ENCODE measurements around the gene ZNF821. TPM values are rescaled to one million over a fixed set of nuclear protein-coding genes. Genes with fewer than 3 reads are reported as not detected.
A peak's percentile ranks its signal among the peaks of the same experiment; 100 is the strongest.

ZNF821 gene
- total and polyA plus RNA-seq, 2 donors from 2014 or later = 7.1 to 10.0 TPM

DNA sequence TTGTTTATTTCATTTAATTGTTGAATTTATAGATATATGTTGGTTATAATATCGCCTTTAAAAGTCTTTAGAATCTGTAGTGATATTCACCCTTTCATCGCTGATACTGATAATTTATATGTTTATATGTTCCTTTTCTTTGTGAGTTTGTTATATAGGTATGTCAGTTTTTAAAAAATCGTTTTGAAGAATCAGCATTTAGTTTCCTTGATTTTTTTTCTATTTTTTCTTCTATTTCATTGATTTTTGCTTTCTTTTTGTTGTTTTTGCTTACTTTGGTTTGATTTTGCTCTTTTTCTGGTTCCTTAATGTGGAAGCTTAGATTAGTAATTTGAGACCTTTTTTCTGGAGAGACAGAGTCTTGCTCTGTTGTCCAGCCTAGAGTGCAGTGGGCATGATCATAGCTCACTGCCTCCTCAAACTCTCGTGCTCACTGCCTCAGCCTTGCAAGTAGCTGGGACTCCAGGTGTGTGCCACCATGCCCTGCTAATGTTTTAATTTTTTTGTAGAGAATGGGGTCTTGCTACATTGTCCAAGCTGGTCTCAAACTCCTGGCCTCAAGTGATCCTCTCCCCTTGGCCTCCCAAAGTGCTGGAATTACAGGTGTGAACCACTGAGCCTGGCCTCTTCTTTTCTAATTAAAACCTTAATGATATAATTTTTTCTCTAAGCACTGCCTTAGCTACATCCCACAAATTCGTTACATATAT lies 18.8 kb upstream of the ZNF821 start:
- no peak overlapping the region for H3K9ac ChIP-seq (ENCODE audit: low read length in 3 of 3)
- no peak overlapping the region for H3K27ac ChIP-seq (ENCODE audit: low read depth in 2 of 2, low read length in 2 of 2)
- no peaks in the 10 kb centered on the region for H3K9me3 ChIP-seq (ENCODE audit: control insufficient read depth in 2 of 3, insufficient read depth in 1 of 3, low read length in 3 of 3)
- intact Hi-C loops (cut with DNase I) = no loop called here
- H3K4me3 ChIP-seq (ENCODE audit: low read length in 3 of 3) = no peak overlapping the region
- no peaks in the 10 kb centered on the region for H3K36me3 ChIP-seq (ENCODE audit: control insufficient read depth in 2 of 3, insufficient read depth in 3 of 3, low read length in 3 of 3)
- no peaks in the 10 kb centered on the region for H3K27me3 ChIP-seq (ENCODE audit: control insufficient read depth, insufficient read depth, low read length)
- peaks cover 0 to 2% (median 0%) of the 10 kb centered on the region in 3 donors for H3K4me1 ChIP-seq (ENCODE audit: control insufficient read depth in 2 of 3, insufficient read depth in 2 of 3, low read depth in 1 of 3, low read length in 3 of 3)
- TF ChIP-seq, protein P1, sequence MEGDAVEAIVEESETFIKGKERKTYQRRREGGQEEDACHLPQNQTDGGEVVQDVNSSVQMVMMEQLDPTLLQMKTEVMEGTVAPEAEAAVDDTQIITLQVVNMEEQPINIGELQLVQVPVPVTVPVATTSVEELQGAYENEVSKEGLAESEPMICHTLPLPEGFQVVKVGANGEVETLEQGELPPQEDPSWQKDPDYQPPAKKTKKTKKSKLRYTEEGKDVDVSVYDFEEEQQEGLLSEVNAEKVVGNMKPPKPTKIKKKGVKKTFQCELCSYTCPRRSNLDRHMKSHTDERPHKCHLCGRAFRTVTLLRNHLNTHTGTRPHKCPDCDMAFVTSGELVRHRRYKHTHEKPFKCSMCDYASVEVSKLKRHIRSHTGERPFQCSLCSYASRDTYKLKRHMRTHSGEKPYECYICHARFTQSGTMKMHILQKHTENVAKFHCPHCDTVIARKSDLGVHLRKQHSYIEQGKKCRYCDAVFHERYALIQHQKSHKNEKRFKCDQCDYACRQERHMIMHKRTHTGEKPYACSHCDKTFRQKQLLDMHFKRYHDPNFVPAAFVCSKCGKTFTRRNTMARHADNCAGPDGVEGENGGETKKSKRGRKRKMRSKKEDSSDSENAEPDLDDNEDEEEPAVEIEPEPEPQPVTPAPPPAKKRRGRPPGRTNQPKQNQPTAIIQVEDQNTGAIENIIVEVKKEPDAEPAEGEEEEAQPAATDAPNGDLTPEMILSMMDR (IDR thresholded peaks at IDR 0.05; ENCODE audit: borderline replicate concordance, extremely low read depth, insufficient read depth) = no peak
- DNase-seq (no peak), FAIRE-seq (no peak)

DNA sequence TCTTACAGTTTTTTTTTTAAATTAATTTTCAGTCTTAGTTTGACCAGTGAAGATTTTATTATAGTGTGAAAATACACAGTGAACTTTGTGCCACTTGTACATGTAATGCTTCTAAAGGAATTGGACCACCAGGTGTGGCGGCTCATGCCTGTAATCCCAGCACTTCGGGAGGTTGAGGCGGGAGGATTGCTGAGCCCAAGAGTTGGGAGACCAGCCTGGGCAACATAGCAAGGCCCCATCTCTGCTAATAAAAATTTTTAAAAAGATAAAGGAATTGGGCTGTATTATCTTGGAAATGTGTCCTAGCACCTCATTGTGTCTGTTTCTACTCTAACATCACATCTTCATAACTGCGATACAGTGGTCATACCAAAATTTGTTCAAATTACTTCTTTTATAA lies 15.2 kb upstream of the ZNF821 start:
- Histone ChIP-seq H3K9ac (ENCODE audit: low read length in 3 of 3) (no peak overlapping the region), H3K27me3 (ENCODE audit: control insufficient read depth, insufficient read depth, low read length) (no peaks in the 10 kb centered on the region), H3K9me3 (ENCODE audit: control insufficient read depth in 2 of 3, insufficient read depth in 1 of 3, low read length in 3 of 3) (no peaks in the 10 kb centered on the region), H3K27ac (ENCODE audit: low read depth in 2 of 2, low read length in 2 of 2) (no peak overlapping the region), H3K4me1 (ENCODE audit: control insufficient read depth in 2 of 3, insufficient read depth in 2 of 3, low read depth in 1 of 3, low read length in 3 of 3) (no peaks in the 10 kb centered on the region), H3K4me3 (ENCODE audit: low read length in 3 of 3) (no peak overlapping the region), H3K36me3 (ENCODE audit: control insufficient read depth in 2 of 3, insufficient read depth in 3 of 3, low read length in 3 of 3) (no peaks in the 10 kb centered on the region)
- TF ChIP-seq, protein P1 (IDR thresholded peaks at IDR 0.05; ENCODE audit: borderline replicate concordance, extremely low read depth, insufficient read depth) = no peak
- DNase-seq (no peak), FAIRE-seq (no peak)
- intact Hi-C loops (cut with DNase I) = no loop called here

DNA sequence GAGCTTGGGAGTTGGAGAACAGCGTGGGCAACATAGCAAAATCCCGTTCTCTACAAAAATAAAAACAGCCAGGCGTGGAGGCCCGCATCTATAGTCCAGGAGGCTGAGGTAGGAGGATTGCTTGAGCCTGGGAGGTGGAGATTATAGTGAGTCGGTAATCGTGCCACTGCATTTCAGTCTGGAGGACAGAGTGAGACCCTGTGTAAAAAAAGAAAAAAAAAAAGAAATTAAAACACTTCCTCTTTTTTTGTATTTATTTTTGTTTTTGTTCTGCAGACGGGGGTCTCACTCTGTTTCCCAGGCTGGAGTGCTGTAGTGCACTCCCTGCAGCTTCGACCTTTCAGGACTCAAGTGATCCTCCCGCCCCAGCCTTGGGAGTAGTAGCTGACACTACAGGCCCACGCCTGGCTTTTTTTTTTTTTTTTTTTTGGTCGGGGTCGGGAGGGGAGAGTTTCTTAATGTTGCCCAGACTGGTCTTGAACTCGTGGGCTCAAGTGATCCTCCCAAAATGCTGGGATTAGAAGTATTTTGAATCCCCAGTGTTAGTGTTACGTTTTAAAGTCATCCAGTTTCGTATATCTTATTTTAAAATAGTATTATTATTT lies 12.9 kb upstream of the ZNF821 start:
- no peak for FAIRE-seq
- no peaks in the 10 kb centered on the region for H3K27me3 ChIP-seq (ENCODE audit: control insufficient read depth, insufficient read depth, low read length)
- TF ChIP-seq, protein P1 (IDR thresholded peaks at IDR 0.05; ENCODE audit: borderline replicate concordance, extremely low read depth, insufficient read depth) = no peak
- no peak overlapping the region for H3K27ac ChIP-seq (ENCODE audit: low read depth in 2 of 2, low read length in 2 of 2)
- intact Hi-C loops (cut with DNase I) = no loop called here
- no peak for DNase-seq
- peak overlapping the region; percentile 79 to 97 (median 95) for H3K4me3 ChIP-seq (ENCODE audit: low read length in 3 of 3)
- no peaks in the 10 kb centered on the region for H3K9me3 ChIP-seq (ENCODE audit: control insufficient read depth in 2 of 3, insufficient read depth in 1 of 3, low read length in 3 of 3)
- H3K36me3 ChIP-seq (ENCODE audit: control insufficient read depth in 2 of 3, insufficient read depth in 3 of 3, low read length in 3 of 3) = no peaks in the 10 kb centered on the region
- no peaks in the 10 kb centered on the region for H3K4me1 ChIP-seq (ENCODE audit: control insufficient read depth in 2 of 3, insufficient read depth in 2 of 3, low read depth in 1 of 3, low read length in 3 of 3)
- peak overlapping the region in 2 of 3 donors; percentile 96 to 99 for H3K9ac ChIP-seq (ENCODE audit: low read length in 3 of 3)

All from kidney (tissue), 14 donors.